Keratinocyte (primary cell): Measurements from ENCODE around the gene SNN. TPM values are rescaled to one million over a fixed set of nuclear protein-coding genes. Genes with fewer than 3 reads are reported as not detected.

Source experiments
- DNase-seq: peaks from one replicate; pipeline ENCODE4 v3.0.0-alpha.2; 2011; ENCODE audit warnings: low read depth, missing footprints, low spot score
- FAIRE-seq: peaks from 2 replicates; lab custom pipeline; 2011; peaks lifted over from hg19 to GRCh38; lab: Jason Lieb, UNC
- H2AFZ ChIP-seq: 2 replicates; pipeline ENCODE4 v1.6.0; 2012; ENCODE audit warnings: low read length, control low read depth, inconsistent platforms; ENCODE audit not compliant: control insufficient read depth
- H3K27ac ChIP-seq: 2 replicates; pipeline ENCODE4 v1.5.1; 2011; ENCODE audit warnings: low read length; ENCODE audit not compliant: control insufficient read depth, insufficient read depth
- H3K27me3 ChIP-seq: 3 replicates; pipeline ENCODE4 v1.6.0; 2011; ENCODE audit warnings: low read length; ENCODE audit not compliant: control insufficient read depth, insufficient read depth; ENCODE audit errors: extremely low read depth
- H3K36me3 ChIP-seq, 2 experiments: 2 replicates in 1 of 2; 3 replicates in 1 of 2; pipeline ENCODE4 v1.5.1; 2011; ENCODE audit warnings: low read length in 2 of 2, mild to moderate bottlenecking in 1 of 2; ENCODE audit not compliant: control insufficient read depth in 2 of 2, insufficient read depth in 2 of 2; ENCODE audit errors: extremely low read depth in 1 of 2
- H3K4me1 ChIP-seq: 3 replicates; pipeline ENCODE4 v1.5.1; 2011; ENCODE audit warnings: low read length; ENCODE audit not compliant: control insufficient read depth, insufficient read depth; ENCODE audit errors: extremely low read depth
- H3K4me2 ChIP-seq: 3 replicates; pipeline ENCODE4 v1.6.0; 2011; ENCODE audit warnings: low read depth, low read length; ENCODE audit not compliant: control insufficient read depth, insufficient read depth; ENCODE audit errors: extremely low read depth
- H3K4me3 ChIP-seq, 3 experiments: fragments of 200-600 bp in 1 of 3; sonication (generic) in 1 of 3; 2 replicates in 2 of 3; 3 replicates in 1 of 3; pipeline ENCODE4 v1.5.1; 2011 to 2016; ENCODE audit warnings: low read length in 3 of 3, mild to moderate bottlenecking in 3 of 3, control low read depth in 2 of 3, inconsistent platforms in 1 of 3, low read depth in 1 of 3, mixed read lengths in 1 of 3, mixed run types in 1 of 3, moderate library complexity in 1 of 3; ENCODE audit not compliant: control insufficient read depth in 2 of 3, insufficient read depth in 2 of 3; ENCODE audit errors: extremely low read depth in 1 of 3
- H3K79me2 ChIP-seq: 2 replicates; pipeline ENCODE4 v1.6.0; 2012; ENCODE audit warnings: low read length; ENCODE audit not compliant: control insufficient read depth, insufficient read depth
- H3K9ac ChIP-seq: 3 replicates; pipeline ENCODE4 v1.6.0; 2011; ENCODE audit warnings: low read length; ENCODE audit not compliant: control insufficient read depth, insufficient read depth; ENCODE audit errors: extremely low read depth
- H3K9me1 ChIP-seq: 3 replicates; pipeline ENCODE4 v1.6.0; 2011; ENCODE audit warnings: low read length; ENCODE audit not compliant: control insufficient read depth, insufficient read depth; ENCODE audit errors: extremely low read depth
- H3K9me3 ChIP-seq: 2 replicates; pipeline ENCODE4 v1.5.1; 2012; ENCODE audit warnings: low read depth, low read length; ENCODE audit not compliant: control insufficient read depth
- H4K20me1 ChIP-seq: 3 replicates; pipeline ENCODE4 v1.6.0; 2011; ENCODE audit warnings: low read length; ENCODE audit not compliant: control insufficient read depth, insufficient read depth; ENCODE audit errors: extremely low read depth
- CTCF ChIP-seq, 3 experiments: IDR thresholded peaks in 1 of 3; conservative IDR thresholded peaks in 1 of 3; optimal IDR thresholded peaks in 1 of 3; 2 replicates in 2 of 3; 3 replicates in 1 of 3; pipeline versions ENCODE3 to v1.5.1; 2011; ENCODE audit warnings: low read length in 3 of 3, mild to moderate bottlenecking in 3 of 3, moderate library complexity in 2 of 3, control low read depth in 1 of 3, inconsistent platforms in 1 of 3; ENCODE audit not compliant: insufficient read depth in 2 of 3; ENCODE audit errors: extremely low read depth in 1 of 3
- EZH2 ChIP-seq: IDR thresholded peaks from one replicate; pipeline ENCODE4 v1.6.1; 2012; ENCODE audit warnings: inconsistent platforms, mild to moderate bottlenecking, low read length, moderate library complexity
- dilution Hi-C: fragments of 300-500 bp; cut with MboI; formaldehyde crosslinking; loops from one replicate; pipeline ENCODE4 v1.7.0; 2020; ENCODE audit warnings: low sequenced_read_pairs; ENCODE audit not compliant: extremely low pct_ligation_motif_present
- polyA plus RNA-seq, 5 experiments: library from polyadenylated mRNA; depleted of rRNA in 3 of 5; stranded (reverse) in 3 of 5; stranded (forward) in 1 of 5; unstranded in 1 of 5; fragments of >200 nt; gene quantifications; 1 replicate in 1 of 5; 2 replicates in 3 of 5; 3 replicates in 1 of 5; pipeline versions ENCODE4 v1.2.1 to v1.2.3, GENCODE V29; 2011 to 2012; ENCODE audit warnings: missing spikeins in 2 of 5, low read depth in 1 of 5, low replicate concordance in 1 of 5

Gene SNN
- polyA plus RNA-seq, 1 donor (not counting 4 experiments of a cell fraction or from before 2014, with no cell fraction given): 15.9 TPM

- Histone ChIP-seq H3K36me3 (peaks cover 14 to 21% of the 10 kb centered on the region in 2 experiments), H3K4me1 (no peaks in the 10 kb centered on the region)
- no peak for FAIRE-seq
Observed at GRCh38 chr16:11719762-11720161, 51.5 kb downstream of the SNN start.

GRCh38 chr16:11721781-11722467 lies 53.7 kb downstream of the SNN start:
- TF ChIP-seq EZH2 (no peak), CTCF (optimal IDR thresholded peaks at IDR 0.05 in 1 of 3, IDR thresholded peaks at IDR 0.05 in 1 of 3, conservative IDR thresholded peaks at IDR 0.05 in 1 of 3; ENCODE audit: extremely low read depth in 1 of 3, insufficient read depth in 2 of 3, low read length in 3 of 3) (no peak)
- Histone ChIP-seq H4K20me1 (no peaks in the 10 kb centered on the region), H3K4me3 (no peak overlapping the region)

More at GRCh38 chr16:11719762-11720161, 51.5 kb downstream of the SNN start:
- TF ChIP-seq EZH2 (no peak), CTCF (optimal IDR thresholded peaks at IDR 0.05 in 1 of 3, IDR thresholded peaks at IDR 0.05 in 1 of 3, conservative IDR thresholded peaks at IDR 0.05 in 1 of 3; ENCODE audit: extremely low read depth in 1 of 3, insufficient read depth in 2 of 3, low read length in 3 of 3) (no peak)
- H3K27me3 ChIP-seq: no peaks in the 10 kb centered on the region
- H3K9ac ChIP-seq: no peak overlapping the region
- no peak for DNase-seq
- dilution Hi-C loops: no loop called here
- H3K9me1 ChIP-seq: no peaks in the 10 kb centered on the region
- H3K4me2 ChIP-seq: no peak overlapping the region
- H4K20me1 ChIP-seq: no peaks in the 10 kb centered on the region
- H2AFZ ChIP-seq: no peak overlapping the region
- no peaks in the 10 kb centered on the region for H3K9me3 ChIP-seq
- no peak overlapping the region for H3K27ac ChIP-seq
- no peak overlapping the region for H3K4me3 ChIP-seq
- no peaks in the 10 kb centered on the region for H3K79me2 ChIP-seq

More at GRCh38 chr16:11721781-11722467, 53.7 kb downstream of the SNN start:
- H3K9me1 ChIP-seq: no peaks in the 10 kb centered on the region
- no peaks in the 10 kb centered on the region for H3K9me3 ChIP-seq
- H3K4me2 ChIP-seq: no peak overlapping the region
- H3K4me1 ChIP-seq: no peaks in the 10 kb centered on the region
- no peak overlapping the region for H3K9ac ChIP-seq
- H3K36me3 ChIP-seq: peaks cover 18 to 24% of the 10 kb centered on the region in 2 experiments
- DNase-seq (no peak), FAIRE-seq (no peak)
- dilution Hi-C loops: no loop called here
- no peak overlapping the region for H3K27ac ChIP-seq
- no peaks in the 10 kb centered on the region for H3K27me3 ChIP-seq
- no peaks in the 10 kb centered on the region for H3K79me2 ChIP-seq
- H2AFZ ChIP-seq: no peak overlapping the region
